Loucy (cell line): ENCODE measurements around the gene PRR9.
"Not testable (repeated sequence)": the region's sequence is repeated elsewhere in the genome, so short reads cannot be mapped to it uniquely, and the experiment has no call there.

Source experiments
- CTCF ChIP-seq: fragments of 200-600 bp; sonication (generic); conservative IDR thresholded peaks from 2 replicates; pipeline ENCODE4 v1.5.1; 2014; ENCODE audit warnings: mild to moderate bottlenecking, antibody characterized with exemption, low read length
- EZH2phosphoT487 ChIP-seq: fragments of 200-600 bp; IDR thresholded peaks from 2 replicates; pipeline ENCODE4 v1.6.1; 2018; ENCODE audit warnings: antibody characterized with exemption, mild to moderate bottlenecking, moderate library complexity, borderline replicate concordance

- TF ChIP-seq CTCF, result peak; percentile 66
- TF ChIP-seq EZH2phosphoT487, result not testable (repeated sequence)
Observed at GRCh38 chr1:153223040-153223891, 5.9 kb downstream of the PRR9 start.
